Adrenal gland (tissue), 5 donors: ENCODE results near the gene DNASE2.

ENCODE experiments used
- POLR2A ChIP-seq, 2 donors: fragments of 450-650 bp; IDR thresholded peaks; one replicate each; pipeline ENCODE4 v1.6.1; 2017; ENCODE audit warnings: antibody characterized with exemption in 2 of 2, mild to moderate bottlenecking in 2 of 2, moderate library complexity in 1 of 2
- TF ChIP-seq, protein P1 (sequence below), 6 experiments: fragments of 450-650 bp in 4 of 6; fragments of 200-600 bp in 2 of 6; sonication (generic) in 1 of 6; IDR thresholded peaks; 1 replicate in 5 of 6; 2 replicates in 1 of 6; pipeline versions ENCODE4 v1.5.1 to v1.8.0; 2016 to 2021; ENCODE audit warnings: antibody characterized with exemption in 6 of 6, mild to moderate bottlenecking in 2 of 6, moderate library complexity in 1 of 6
- donor health status: DM: no; HTN: no; CAD: no.

DNA sequence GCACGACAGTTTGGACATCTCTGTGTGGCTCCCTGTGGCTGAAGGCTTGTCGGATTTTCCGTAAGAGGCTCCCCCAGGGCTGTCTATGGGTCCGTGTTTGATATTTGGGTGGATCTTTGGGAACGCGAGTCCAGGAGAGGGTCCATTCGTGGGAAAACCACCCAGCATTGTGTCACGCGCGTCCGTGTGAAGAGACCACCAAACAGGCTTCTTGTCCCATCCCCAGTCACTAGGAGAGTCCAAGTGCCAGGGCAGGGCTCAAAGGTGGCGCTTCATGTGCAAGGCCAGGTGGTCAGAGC lies 3.3 kb upstream of the DNASE2 start:
- TF ChIP-seq, protein P1, sequence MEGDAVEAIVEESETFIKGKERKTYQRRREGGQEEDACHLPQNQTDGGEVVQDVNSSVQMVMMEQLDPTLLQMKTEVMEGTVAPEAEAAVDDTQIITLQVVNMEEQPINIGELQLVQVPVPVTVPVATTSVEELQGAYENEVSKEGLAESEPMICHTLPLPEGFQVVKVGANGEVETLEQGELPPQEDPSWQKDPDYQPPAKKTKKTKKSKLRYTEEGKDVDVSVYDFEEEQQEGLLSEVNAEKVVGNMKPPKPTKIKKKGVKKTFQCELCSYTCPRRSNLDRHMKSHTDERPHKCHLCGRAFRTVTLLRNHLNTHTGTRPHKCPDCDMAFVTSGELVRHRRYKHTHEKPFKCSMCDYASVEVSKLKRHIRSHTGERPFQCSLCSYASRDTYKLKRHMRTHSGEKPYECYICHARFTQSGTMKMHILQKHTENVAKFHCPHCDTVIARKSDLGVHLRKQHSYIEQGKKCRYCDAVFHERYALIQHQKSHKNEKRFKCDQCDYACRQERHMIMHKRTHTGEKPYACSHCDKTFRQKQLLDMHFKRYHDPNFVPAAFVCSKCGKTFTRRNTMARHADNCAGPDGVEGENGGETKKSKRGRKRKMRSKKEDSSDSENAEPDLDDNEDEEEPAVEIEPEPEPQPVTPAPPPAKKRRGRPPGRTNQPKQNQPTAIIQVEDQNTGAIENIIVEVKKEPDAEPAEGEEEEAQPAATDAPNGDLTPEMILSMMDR (IDR thresholded peaks at IDR 0.05) = no peak
- no peak for TF ChIP-seq POLR2A (IDR thresholded peaks at IDR 0.05)
